ENCODE measurements around the gene TMEM106C. TPM values are rescaled to one million over a fixed set of nuclear protein-coding genes. Genes with fewer than 3 reads are reported as not detected.

The TMEM106C gene
- total and polyA plus RNA-seq, 2 donors from 2014 or later, result 51.7 to 126 TPM

GRCh38 chr12:47977046-47977771 lies 13.8 kb downstream of the TMEM106C start:
- intact Hi-C loops (cut with DNase I), result no loop called here
- Histone ChIP-seq H3K27ac (ENCODE audit: low read depth in 2 of 2, low read length in 2 of 2) (no peak overlapping the region), H3K9me3 (ENCODE audit: control insufficient read depth in 2 of 3, insufficient read depth in 1 of 3, low read length in 3 of 3) (no peaks in the 10 kb centered on the region), H3K27me3 (ENCODE audit: control insufficient read depth, insufficient read depth, low read length) (no peaks in the 10 kb centered on the region), H3K4me3 (ENCODE audit: low read length in 3 of 3) (no peak overlapping the region), H3K4me1 (ENCODE audit: control insufficient read depth in 2 of 3, insufficient read depth in 2 of 3, low read depth in 1 of 3, low read length in 3 of 3) (no peaks in the 10 kb centered on the region), H3K36me3 (ENCODE audit: control insufficient read depth in 2 of 3, insufficient read depth in 3 of 3, low read length in 3 of 3) (no peaks in the 10 kb centered on the region), H3K9ac (ENCODE audit: low read length in 3 of 3) (no peak overlapping the region)
- FAIRE-seq, result no peak
- TF ChIP-seq CTCF (IDR thresholded peaks at IDR 0.05; ENCODE audit: borderline replicate concordance, extremely low read depth, insufficient read depth), result no peak
- no peak for DNase-seq

GRCh38 chr12:47977772-47978597 lies 14.6 kb downstream of the TMEM106C start:
- Histone ChIP-seq H3K36me3 (ENCODE audit: control insufficient read depth in 2 of 3, insufficient read depth in 3 of 3, low read length in 3 of 3) (no peaks in the 10 kb centered on the region), H3K9me3 (ENCODE audit: control insufficient read depth in 2 of 3, insufficient read depth in 1 of 3, low read length in 3 of 3) (no peaks in the 10 kb centered on the region), H3K4me1 (ENCODE audit: control insufficient read depth in 2 of 3, insufficient read depth in 2 of 3, low read depth in 1 of 3, low read length in 3 of 3) (no peaks in the 10 kb centered on the region), H3K27me3 (ENCODE audit: control insufficient read depth, insufficient read depth, low read length) (no peaks in the 10 kb centered on the region), H3K4me3 (ENCODE audit: low read length in 3 of 3) (no peak overlapping the region), H3K27ac (ENCODE audit: low read depth in 2 of 2, low read length in 2 of 2) (no peak overlapping the region), H3K9ac (ENCODE audit: low read length in 3 of 3) (no peak overlapping the region)
- no peak for DNase-seq
- intact Hi-C loops (cut with DNase I), result no loop called here
- no peak for TF ChIP-seq CTCF (IDR thresholded peaks at IDR 0.05; ENCODE audit: borderline replicate concordance, extremely low read depth, insufficient read depth)
- no peak for FAIRE-seq

- intact Hi-C loops (cut with DNase I), result no loop called here
- FAIRE-seq (no peak), DNase-seq (no peak)
Measured at GRCh38 chr12:47978598-47978873, 15.1 kb downstream of the TMEM106C start.

More at GRCh38 chr12:47978598-47978873, 15.1 kb downstream of the TMEM106C start:
- Histone ChIP-seq H3K36me3 (ENCODE audit: control insufficient read depth in 2 of 3, insufficient read depth in 3 of 3, low read length in 3 of 3) (no peaks in the 10 kb centered on the region), H3K4me1 (ENCODE audit: control insufficient read depth in 2 of 3, insufficient read depth in 2 of 3, low read depth in 1 of 3, low read length in 3 of 3) (no peaks in the 10 kb centered on the region), H3K4me3 (ENCODE audit: low read length in 3 of 3) (no peak overlapping the region), H3K9ac (ENCODE audit: low read length in 3 of 3) (no peak overlapping the region), H3K27me3 (ENCODE audit: control insufficient read depth, insufficient read depth, low read length) (no peaks in the 10 kb centered on the region), H3K9me3 (ENCODE audit: control insufficient read depth in 2 of 3, insufficient read depth in 1 of 3, low read length in 3 of 3) (no peaks in the 10 kb centered on the region), H3K27ac (ENCODE audit: low read depth in 2 of 2, low read length in 2 of 2) (no peak overlapping the region)
- no peak for TF ChIP-seq CTCF (IDR thresholded peaks at IDR 0.05; ENCODE audit: borderline replicate concordance, extremely low read depth, insufficient read depth)
